Measurements from ENCODE around the gene MTNR1A.
"Not testable (repeated sequence)": the region's sequence is repeated elsewhere in the genome, so short reads cannot be mapped to it uniquely, and the experiment has no call there.

Gene MTNR1A

DNA sequence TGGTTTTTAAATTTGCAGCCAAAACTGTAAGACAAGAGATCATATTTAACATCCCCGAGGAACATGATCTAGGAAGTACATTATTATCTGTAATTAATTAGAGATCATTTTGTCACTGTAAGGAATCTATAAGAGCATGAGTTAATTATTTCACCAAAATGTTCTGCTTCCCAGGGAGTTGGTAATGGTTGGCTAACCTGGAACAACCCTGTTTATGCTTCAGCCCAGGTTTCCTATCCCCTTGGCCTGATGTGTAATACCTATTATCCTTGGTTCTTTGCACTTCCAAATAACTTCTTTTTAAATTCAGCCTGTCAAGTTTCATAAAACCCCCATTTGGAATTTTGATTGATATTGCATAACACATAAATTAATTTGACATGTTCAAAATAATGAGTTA is 6.4 kb upstream of the MTNR1A start:
- no peak for DNase-seq (ENCODE audit: low read depth)

DNA sequence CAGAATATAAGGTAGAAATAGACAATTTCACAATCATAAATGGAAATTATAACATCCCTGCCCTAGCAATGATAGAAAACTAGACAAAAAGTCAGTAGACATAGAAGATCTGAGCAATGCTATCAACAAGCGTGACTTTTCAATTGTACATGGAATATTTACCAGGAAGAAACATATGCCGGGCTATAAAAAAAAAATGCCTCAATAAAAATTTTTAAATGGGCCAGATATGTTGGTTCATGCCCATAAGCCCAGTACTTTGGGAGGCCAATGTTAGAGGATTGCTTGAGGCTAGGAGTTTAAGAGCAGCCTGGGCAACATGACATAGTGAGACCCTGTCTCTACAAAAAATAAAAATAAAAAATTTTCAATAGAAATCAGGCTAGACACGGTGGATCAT is 5.3 kb upstream of the MTNR1A start:
- no peak for DNase-seq (ENCODE audit: low read depth)

DNA sequence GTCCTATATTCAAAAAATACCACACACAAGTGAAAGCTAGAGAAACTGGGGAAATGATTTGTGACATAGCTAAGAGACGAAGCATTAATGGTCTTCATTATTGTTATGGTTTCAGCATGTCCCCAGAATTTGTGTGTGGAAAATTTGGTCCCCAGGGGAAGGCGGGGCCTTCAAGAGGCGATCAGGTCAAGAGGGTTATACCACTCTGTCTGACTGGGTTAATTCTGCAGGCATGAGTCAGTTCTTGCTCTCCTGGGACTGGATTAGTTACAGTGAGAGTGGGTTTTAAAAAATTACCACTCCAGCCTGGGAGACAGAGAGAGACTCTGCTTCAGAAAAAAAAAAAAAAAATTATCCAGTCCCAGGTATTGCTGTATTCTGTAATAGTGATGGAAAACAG is 2.1 kb upstream of the MTNR1A start:
- DNase-seq (ENCODE audit: low read depth), result no peak

DNA sequence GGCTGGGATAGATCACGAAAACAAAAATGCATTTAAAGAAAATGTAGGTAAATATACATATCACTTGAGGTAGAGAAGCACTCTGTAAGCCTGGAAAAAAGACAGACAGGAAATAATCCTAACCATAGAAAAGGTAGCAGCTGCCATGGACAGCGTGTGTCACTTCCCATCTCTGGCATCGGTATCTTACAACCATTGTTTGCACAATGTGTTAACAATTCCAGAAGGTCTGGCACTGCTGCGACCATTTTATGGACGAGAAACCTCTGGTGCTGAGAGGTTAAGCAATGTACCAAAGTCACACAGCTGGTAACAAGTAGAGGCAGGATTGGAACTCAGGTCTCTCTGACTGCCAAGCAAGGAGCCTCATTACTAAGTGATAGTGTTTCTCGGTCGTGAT is 1.7 kb upstream of the MTNR1A start:
- DNase-seq (ENCODE audit: low read depth), result no peak

DNA sequence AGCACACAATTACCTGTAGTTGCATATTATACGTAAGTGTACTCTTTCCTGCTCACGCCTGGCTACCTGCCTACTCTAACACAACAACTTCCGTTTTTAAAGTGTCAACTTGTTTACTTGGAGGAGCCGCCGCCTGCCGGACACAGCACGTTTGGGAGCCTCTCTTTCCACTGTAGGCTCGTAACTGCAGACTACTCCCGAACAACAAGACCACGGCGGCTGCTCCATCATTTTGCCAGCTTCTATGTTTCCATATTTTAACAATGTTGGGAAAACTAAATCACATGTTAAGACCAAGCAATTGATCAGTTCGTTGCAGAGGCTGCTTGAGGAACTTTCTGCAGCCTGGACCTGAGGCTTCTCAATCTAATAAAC is 841 bp downstream of the MTNR1A start:
- no peak for DNase-seq (ENCODE audit: low read depth)

DNA sequence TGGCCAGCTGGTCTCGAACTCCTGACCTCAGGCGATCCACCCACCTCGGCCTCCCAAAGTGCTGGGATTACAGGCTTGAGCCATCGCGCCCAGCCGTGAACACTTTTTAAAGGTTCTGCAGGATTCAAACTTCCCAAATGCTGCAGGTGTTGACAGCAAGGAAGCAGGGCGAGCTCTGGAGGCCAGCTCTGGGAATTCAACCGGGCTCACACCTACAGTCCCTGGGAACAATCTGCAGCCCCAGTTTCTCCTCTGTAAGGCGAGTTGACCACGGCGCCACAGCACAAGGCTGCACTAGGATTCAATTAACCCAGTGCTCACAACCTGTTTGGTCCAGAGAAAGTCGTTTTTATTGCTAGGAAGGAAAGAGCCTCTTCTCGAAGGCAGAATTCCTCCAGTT is 1.6 kb downstream of the MTNR1A start:
- DNase-seq (ENCODE audit: low read depth), result no peak

DNA sequence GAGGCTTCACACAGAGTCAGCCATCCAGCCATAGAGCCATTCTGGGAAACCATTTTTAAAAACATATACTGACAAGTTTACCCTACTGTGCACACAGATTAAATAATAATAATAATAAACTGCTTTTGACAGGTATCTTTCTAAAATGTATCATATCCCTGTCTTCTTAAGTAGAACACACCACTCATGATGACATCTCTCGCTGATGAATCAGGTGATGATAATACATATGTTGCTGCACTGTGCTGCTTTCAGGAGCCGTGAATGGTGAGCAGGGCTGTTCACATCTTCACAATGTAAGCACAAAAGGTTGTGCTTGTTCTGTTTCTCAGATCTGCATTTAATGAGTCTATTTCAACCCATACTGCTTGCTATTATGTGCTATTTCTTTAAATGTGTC is 3.5 kb downstream of the MTNR1A start:
- DNase-seq (ENCODE audit: low read depth), result no peak

DNA sequence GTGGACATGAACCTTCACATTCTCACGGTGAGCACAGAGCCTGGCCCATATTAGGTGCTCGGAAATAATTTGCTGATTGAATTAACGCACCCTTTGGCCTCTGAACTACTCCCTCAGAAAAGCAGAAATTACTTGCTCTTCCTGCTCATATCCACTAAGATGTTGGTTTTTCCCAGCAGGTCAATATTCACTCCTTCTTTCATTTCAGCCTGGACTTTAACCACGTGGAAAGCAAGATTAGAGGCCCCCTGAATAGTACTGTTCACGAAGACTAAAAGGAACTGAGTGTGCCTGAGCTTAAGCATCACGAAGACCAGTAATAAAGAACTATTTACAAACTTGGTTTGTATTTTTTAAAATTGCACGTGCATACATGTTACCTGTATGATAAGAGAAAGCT is 9.9 kb downstream of the MTNR1A start:
- DNase-seq (ENCODE audit: low read depth), result no peak

DNA sequence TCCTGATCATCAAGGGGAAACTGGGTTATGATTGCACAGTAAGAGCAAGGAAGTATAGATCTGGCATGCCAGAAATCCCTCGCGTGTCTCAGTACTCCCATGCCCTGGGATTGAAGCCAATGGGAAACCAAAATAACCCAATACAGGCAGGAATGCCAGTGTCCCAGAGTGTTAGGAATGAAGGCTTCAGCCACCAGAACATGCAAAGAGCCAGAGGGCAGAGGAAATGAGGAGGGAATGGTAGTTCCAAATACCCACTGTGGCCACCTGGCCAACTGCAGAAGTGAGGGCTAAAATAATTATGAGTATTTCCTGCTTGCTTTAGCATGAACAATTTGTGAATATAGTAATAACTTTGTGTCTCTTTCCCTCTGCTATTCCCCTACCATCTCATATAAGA is 12.2 kb downstream of the MTNR1A start:
- DNase-seq (ENCODE audit: low read depth), result no peak

DNA sequence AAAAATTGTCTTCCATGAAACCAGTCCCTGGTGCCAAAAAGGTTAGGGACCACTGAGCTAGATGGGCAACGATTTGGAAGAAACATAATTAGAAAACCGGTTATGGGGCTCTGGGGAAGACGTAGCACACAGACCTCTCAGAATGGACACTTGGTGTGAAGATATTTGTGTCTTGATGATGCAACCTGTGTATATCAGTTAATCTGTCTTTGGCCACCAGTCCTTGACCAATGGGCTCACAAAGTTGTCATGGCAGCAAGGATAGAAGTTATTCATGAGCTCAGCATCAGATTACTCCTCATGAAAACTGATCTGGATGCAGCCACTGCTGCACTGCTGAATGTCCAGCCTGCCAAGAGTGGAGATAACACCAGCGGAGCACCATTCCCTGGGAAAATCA is 13.6 kb downstream of the MTNR1A start:
- no peak for DNase-seq (ENCODE audit: low read depth)

DNA sequence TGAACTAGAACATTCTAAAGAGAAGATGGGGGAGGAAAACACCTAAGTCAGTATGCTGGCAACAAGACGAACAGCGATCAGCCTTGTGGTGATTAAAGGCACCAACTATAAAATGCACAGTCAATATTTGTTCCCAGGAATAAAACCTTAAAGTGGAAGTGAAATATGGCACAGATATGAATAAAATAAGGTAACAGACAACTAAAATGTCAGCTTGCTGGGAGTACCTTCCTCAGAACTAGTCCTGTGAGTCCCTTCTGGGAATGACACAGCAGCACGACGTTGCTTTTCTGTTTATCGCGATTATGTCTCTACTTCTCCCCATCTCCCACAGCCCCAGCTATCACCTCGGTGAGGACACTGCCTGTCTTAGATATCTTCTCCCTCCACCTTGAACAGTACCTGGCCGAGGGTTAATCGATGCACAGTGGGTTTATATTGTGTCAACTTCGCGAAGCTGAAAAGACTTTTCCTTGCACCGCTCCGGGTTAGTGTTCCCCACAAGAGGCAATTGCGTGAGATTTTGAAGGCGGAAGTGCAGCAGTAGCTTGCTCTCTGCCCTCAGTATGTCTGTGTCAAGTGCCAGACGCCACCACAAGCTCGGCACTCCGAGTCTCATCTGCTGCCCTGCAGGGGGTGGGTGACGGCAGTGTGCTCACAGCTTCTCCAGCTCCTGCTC is 17.4 kb downstream of the MTNR1A start:
- DNase-seq (ENCODE audit: low read depth), result no peak

DNA sequence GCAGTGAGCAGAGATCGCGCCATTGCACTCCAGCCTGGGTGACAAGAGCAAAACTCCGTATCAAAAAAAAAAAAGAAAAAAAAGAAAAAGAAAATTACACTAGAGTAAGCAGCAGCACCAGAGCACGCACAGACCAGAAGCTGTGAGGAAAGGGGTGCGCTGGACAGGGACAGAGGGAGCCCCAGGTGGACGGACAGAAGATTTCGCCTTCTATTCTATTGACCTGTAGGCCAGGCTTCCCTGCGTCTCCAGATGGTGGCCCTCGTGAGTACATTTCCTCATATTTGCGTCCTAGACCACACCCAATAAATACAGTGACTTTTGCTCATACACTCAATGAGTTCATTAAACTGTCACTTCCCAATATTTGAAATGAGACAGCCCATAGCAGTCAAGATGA is 19.1 kb downstream of the MTNR1A start:
- no peak for DNase-seq (ENCODE audit: low read depth)

DNA sequence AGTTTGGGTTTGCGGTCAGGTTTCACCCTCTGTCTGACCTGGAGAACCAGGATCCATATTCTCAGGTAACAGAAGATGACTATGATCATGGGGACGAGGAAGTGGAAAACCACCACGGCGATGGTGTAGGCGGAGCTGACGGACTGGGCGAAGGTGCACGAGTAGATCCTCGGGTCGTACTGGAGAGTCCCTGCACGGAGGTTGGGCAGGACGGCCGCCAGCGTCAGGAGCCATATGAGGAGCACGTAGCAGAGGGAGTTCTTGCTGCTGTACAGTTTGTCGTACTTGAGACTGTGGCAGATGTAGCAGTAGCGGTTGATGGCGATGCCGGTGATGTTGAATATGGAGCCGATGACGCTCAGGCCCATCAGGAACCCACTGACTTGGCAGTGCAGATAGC is 21.3 kb downstream of the MTNR1A start:
- no peak for DNase-seq (ENCODE audit: low read depth)

DNA sequence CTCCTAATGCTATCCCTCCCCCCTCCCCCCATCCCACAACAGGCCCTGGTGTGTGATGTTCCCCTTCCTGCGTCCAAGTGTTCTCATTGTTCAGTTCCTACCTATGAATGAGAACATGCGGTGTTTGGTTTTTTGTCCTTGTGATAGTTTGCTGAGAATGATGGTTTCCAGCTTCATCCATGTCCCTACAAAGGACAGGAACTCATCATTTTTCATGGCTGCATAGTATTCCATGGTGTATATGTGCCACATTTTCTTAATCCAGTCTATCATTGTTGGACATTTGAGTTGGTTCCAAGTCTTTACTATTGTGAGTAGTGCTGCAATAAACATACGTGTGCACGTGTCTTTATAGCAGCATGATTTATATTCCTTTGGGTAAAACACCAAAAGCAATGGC is 31.4 kb downstream of the MTNR1A start:
- DNase-seq (ENCODE audit: low read depth), result not testable (repeated sequence)

DNA sequence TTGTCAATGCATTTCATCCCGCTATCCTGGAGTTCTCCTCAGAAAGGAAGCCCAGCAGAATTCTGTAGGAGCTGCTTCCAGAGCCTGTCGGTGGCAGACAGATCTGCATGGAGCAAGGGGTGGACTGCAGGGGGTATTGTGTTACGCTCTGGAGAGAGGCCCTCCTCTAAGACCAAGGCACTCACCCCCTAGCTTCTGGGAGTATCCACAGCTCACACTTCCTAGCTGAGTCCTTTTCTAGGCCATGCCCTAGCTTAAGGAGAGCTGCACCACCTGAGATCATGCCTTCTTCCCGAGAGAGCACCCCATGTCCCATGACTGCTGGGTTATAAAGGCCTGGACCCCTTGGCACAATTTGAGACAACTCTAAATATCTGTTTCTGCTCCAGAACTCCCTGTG is 39.1 kb downstream of the MTNR1A start:
- no peak for DNase-seq (ENCODE audit: low read depth)

DNA sequence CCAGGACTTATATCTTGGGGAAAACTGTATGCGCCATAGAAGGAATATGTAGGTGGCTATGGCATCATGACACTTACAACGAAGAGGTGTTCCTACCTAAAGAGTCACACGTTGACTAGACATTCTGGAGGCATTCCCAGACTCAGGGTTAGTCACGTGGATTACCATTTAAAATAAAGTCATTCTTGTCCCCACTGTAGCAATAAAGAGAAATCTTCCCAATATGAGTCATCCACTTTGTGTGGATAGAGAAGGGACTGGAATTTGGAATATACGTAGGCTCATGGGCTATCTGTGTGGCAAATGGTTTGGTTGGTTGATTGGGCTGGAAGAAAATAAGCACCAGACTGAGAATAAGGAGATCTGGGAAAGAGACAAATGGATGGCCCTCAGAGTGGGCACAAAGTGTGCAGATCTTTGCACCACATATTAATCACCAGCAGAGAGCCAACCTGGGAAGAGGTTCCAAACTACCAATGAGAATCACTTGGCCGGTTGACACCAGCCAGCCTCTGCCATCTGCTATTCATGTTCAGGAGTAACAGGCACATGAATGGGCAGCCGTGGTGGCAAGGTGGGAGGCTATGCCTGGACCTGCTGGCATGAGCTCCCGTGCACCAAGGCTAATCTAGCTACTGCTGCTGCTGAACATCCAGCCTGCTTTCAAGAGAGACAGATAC is 41.0 kb downstream of the MTNR1A start:
- DNase-seq (ENCODE audit: low read depth), result no peak

DNA sequence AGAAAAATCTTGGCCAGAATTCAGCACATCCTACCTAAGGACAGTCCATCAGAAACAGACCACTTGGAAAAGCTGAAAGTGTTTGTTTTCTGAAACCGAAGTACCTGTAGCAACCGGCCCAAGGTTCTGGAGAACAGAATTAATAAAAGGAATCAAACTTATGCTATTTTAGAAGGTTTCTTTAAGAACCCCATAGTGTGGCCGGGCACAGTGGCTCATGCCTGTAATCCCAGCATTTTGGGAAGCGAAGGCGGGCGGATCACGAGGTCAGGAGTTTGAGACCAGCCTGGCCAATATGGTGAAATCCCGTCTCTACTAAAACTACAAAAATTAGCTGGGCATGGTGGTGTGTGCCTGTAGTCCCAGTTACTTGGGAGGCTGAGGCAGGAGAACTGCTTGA is 50.6 kb downstream of the MTNR1A start:
- not testable (repeated sequence) for DNase-seq (ENCODE audit: low read depth)

DNA sequence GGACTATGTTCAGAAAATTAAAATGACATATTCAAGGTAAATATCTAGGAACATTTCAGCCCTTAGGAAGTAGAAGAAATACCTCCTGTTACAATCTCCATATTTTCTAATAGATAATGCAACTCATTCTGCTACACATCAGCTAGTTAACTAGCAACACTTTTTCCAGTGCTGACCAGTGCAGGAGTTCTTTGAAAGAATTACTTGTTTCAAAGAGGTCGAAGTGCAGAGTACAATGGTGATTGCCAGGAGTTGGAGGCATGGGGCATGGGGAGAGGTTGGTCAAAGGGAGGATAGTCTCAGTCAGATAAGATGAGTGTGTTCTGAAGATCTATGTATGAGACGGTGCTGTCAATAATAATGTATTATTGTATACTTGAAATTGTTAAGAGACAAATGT is 53.1 kb downstream of the MTNR1A start:
- no peak for DNase-seq (ENCODE audit: low read depth)

DNA sequence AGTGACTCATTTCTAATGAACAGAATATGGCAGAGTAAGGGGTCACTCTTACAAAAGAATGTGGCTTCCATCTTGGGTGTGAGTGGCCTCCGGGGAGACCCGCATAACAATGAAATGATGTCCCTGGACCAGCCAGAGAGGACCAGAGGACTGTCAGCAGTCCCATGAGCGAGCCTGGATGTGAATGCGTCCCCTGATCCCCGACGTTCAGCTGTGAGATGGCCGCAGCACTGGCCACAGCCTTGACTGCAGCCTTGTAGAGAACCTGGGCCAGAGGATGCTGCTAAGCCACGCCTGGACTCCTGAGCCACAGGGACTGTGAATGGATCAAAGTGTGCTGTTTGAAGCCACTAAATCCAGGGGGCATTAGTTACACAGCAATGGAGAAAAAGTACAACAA is 53.8 kb downstream of the MTNR1A start:
- DNase-seq (ENCODE audit: low read depth), result no peak

DNA sequence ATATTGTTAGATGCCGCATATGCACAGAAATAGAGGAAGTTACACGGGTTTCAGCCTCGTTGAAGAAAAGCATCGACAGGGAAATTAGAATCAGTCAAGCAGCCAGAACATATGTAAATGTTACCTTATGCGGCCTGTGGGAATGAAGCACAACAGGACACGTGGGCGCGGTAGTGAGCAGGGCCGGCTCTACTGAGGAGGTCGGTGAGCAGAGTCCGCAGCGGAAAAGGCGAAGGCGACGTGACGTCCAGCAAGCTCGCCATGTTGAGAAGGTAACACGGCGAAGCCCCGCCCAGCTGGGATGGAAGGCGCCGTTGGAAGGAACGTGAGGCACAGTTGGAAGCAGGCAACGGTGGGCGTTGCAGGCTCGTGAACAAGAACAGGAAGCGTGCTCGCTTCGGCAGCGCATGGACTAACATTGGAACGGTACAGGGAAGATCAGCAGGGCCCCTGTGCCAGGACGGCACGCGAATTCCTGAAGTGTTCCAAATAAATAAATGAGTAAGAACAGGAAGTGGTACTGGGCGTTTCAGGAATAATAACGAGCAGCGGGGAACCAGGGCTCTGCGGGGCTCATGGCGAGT is 54.6 kb downstream of the MTNR1A start:
- no peak for DNase-seq (ENCODE audit: low read depth)

DNA sequence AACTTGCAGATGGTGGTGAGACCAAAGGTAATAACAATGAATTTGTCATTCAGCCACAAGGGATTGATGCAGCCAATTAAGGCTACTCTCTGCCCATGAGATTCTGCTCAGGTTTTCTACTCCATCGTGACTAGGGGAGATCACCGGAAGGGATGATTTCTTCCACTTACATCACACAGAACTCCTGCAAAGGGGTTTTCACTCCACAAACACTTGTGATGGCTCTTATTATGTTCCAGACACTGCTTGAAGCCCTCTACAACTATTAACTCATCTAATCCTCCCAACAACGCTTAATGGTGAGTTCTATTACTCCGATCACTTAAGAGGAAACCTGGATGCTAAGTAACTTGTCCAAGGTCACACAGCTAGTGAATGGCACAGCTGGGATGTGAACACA is 55.9 kb downstream of the MTNR1A start:
- DNase-seq (ENCODE audit: low read depth), result no peak

DNA sequence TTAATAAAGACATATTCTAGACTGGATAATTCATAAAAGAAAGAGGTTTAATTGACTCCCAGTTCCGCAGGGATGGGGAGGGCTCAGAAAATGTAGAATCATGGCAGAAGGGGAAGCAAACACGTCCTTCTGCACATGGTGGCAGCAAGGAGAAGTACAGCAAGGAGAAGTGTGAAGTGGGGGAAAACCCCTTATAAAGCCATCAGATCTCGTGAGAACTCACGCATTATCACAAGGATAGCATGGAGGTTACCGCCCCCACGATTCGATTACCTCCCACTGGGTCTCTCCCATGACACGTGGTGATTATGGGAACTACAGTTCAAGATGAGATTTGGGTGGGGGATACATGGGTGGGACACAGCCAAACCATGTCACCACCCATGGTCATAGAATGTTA is 58.3 kb downstream of the MTNR1A start:
- DNase-seq (ENCODE audit: low read depth), result no peak

DNA sequence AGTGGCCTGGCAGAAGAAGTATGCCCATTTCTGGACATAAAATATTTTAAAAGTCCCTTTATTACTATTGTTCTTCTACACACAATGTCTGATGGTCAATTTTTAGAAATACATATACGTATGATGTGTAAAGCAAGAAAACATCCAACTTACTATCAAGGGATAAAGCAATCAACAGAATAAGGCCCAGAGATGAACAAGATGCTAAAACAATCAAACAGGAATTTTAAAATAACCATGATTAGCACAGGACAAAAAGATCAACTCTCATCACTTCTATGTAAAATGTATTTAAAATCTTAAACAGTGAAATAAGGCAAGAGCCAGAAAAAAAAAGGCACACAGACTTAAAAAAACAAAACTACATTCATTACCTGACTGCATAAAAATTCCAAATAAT is 60.9 kb downstream of the MTNR1A start:
- no peak for DNase-seq (ENCODE audit: low read depth)

DNA sequence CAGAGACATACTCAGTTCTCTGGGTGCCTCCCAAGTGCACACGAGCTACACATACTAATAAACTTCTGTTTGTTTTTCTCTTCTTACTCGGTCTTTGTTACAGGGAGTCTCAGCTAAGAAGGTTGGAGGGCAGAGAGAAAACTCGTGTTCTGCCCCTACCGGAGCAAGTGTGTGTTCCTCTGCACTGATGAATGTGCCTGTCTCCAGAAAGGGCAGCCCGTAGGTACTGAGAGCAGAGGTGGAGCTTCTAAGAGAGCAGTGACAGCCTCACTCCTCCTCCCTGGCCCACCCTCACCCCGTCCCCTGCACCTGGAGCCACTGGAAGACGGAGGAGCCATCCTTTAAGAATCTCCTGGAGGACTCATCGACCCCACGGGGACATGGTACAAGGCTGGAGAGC is 67.6 kb downstream of the MTNR1A start:
- no peak for DNase-seq (ENCODE audit: low read depth)

Data from T follicular helper cell (primary cell).